Rectal smooth muscle tissue (tissue), 1 donor: ENCODE data around the gene RBM41.
"Not testable (repeated sequence)": the region's sequence is repeated elsewhere in the genome, so short reads cannot be mapped to it uniquely, and the experiment has no call there.

Experiments used
- H3K27ac ChIP-seq: one replicate; pipeline ENCODE4 v1.7.0; 2013; ENCODE audit warnings: low read depth, low read length, inconsistent platforms
- H3K27me3 ChIP-seq: one replicate; pipeline ENCODE4 v1.7.0; 2013; ENCODE audit warnings: low read length; ENCODE audit not compliant: control insufficient read depth, insufficient read depth
- H3K36me3 ChIP-seq: one replicate; pipeline ENCODE4 v1.7.0; 2013; ENCODE audit warnings: low read length; ENCODE audit not compliant: control insufficient read depth, insufficient read depth
- H3K4me1 ChIP-seq: one replicate; pipeline ENCODE4 v1.7.0; 2013; ENCODE audit warnings: low read length; ENCODE audit not compliant: control insufficient read depth, insufficient read depth
- H3K4me3 ChIP-seq: one replicate; pipeline ENCODE4 v1.7.0; 2013; ENCODE audit warnings: low read length
- H3K9ac ChIP-seq: one replicate; pipeline ENCODE4 v1.7.0; 2013; ENCODE audit warnings: low read length

RBM41 gene

DNA sequence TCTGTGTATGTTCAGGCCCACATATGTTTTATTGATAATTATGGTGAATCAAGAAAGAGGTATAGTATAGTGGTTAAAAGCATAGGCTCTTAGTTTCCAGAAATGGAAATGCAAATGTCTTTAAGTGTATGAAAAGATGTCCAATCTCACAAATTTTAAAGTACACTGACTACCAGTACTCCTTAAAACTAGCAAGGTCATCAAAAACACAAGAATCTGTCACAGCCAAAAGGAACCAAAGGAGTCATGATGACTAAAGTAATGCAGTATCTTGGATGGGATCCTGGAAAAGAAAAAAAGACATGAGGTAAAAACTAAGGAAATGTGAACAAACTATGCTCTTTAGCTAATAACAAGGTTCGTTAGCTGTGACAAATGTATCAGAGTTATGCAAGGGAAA is 661 bp upstream of the RBM41 start:
- H3K4me1 ChIP-seq = peaks cover 5% of the 10 kb centered on the region
- H3K36me3 ChIP-seq = no peaks in the 10 kb centered on the region
- no peak overlapping the region for H3K9ac ChIP-seq
- peak overlapping the region; percentile 65 for H3K4me3 ChIP-seq
- H3K27me3 ChIP-seq = no peaks in the 10 kb centered on the region
- H3K27ac ChIP-seq = no peak overlapping the region

DNA sequence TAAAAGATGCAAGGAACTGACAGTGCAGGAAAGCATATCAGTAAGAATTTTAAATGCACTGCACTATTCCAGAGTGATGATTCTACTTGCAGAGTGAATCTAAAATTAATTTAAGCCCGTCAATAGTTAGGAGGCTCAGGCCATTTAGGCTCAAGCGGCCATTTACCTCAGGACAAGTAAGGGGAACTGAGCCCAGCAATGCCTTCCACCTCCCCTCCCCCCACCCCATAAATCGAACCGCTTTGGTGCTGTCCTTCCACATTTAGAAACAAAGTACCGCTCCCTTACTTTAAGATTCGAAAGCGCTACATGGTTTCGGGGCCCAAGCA is 665 bp downstream of the RBM41 start:
- peaks cover 5% of the 10 kb centered on the region for H3K4me1 ChIP-seq
- H3K27me3 ChIP-seq = no peaks in the 10 kb centered on the region
- no peak overlapping the region for H3K9ac ChIP-seq
- H3K27ac ChIP-seq = peak overlapping the region; percentile 21
- peaks cover 2% of the 10 kb centered on the region for H3K36me3 ChIP-seq
- peak overlapping the region; percentile 65 for H3K4me3 ChIP-seq

DNA sequence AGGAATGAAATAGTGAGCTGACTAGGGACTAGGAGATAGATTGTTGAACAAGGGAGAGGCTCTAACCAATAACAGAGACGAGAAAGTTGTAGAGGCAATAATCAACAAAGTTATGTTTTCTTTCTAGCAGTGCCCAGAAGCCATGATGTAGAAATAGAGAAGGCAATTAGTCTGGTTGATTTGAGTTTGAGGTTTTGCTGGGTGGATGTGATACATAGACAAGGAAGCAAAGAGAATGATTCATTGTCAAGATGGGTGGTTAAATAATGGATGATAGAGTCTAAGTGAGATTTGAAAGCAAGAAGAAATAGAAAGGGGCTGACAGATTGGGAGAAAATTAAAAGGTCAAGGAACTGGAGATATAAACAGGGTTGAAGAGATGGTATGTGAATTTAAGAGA is 11.2 kb downstream of the RBM41 start:
- H3K36me3 ChIP-seq = no peaks in the 10 kb centered on the region
- H3K27ac ChIP-seq = no peak overlapping the region
- H3K4me1 ChIP-seq = no peaks in the 10 kb centered on the region
- H3K4me3 ChIP-seq = no peak overlapping the region
- no peak overlapping the region for H3K9ac ChIP-seq
- no peaks in the 10 kb centered on the region for H3K27me3 ChIP-seq

DNA sequence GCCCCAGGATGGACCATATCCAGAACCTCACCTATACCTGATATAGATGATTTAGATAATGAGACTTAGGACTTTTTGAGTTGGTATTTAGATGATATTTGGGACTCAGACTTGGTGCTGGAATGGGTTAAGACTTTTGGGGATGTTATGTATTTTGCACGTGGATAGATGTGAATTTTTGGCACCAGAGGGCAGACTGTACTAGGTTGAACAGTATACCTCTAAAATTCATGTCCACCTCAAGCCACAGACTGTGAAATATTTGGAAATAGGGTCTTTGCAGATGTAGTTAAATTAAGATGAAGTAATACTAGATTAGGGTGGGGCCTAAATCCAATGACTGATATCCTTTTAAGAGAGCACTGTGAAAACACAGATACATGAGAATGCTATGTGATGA is 15.6 kb downstream of the RBM41 start:
- Histone ChIP-seq H3K4me1 (no peaks in the 10 kb centered on the region), H3K27me3 (no peaks in the 10 kb centered on the region), H3K9ac (no peak overlapping the region), H3K4me3 (no peak overlapping the region), H3K36me3 (no peaks in the 10 kb centered on the region), H3K27ac (no peak overlapping the region)

DNA sequence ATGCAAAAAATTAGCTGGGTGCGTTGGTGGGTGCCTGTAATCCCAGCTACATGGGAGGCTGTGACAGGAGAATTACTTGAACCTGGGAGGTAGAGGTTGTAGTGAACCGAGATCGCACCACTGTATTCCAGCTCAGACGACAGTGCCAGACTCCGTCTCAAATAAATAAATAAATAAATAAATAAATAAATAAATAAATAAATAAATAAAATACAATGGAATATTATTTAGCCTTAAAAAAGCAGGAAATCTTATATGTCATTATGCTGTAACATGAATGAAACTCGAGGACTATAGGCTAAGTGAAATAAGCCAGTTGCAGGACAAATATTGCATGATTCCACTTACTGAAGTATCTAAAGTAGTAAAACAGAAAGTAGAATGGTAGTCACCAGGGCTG is 42.5 kb downstream of the RBM41 start:
- H3K4me1 ChIP-seq = no peaks in the 10 kb centered on the region
- no peak overlapping the region for H3K27ac ChIP-seq
- H3K27me3 ChIP-seq = no peaks in the 10 kb centered on the region
- no peak overlapping the region for H3K4me3 ChIP-seq
- no peaks in the 10 kb centered on the region for H3K36me3 ChIP-seq
- no peak overlapping the region for H3K9ac ChIP-seq

DNA sequence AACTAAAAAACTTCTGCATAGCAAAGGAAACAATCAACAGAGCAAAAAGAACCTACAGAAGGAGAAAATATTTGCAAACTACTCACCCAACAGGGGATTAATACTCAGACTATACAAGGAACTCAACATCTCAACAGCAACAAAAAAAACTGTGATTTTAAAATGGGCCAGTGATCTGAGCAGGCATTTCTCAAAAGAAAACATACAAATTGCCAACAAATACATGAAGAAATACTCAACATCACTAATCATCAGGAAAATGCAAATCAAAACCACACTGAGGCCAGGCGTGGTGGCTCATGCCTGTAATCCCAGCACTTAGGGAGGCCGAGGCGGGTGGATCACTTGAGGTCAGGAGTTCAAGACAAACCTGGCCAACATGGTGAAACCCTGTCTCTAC is 60.9 kb downstream of the RBM41 start:
- H3K36me3 ChIP-seq, H3K4me3 ChIP-seq, H3K27ac ChIP-seq, H3K27me3 ChIP-seq, H3K4me1 ChIP-seq, H3K9ac ChIP-seq: not testable (repeated sequence)

DNA sequence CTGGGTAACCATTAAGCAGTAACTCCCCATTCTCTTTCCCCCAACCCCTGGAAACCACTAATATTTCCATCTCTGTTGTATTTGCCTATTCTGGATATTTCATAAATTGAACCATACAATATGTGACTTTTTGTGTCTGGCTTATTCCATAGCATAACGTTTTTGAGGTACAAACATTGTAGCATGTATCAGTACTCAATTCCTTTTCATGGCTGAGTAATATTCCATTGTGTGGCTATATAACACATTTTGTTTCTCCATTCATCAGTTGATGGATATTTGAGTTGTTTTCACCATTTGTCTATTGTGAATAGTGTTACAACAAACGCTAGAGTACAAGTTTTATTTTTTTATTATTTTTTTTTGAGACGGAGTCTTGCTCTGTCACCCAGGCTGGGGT is 63.6 kb downstream of the RBM41 start:
- H3K27ac ChIP-seq = no peak overlapping the region
- no peaks in the 10 kb centered on the region for H3K4me1 ChIP-seq
- no peak overlapping the region for H3K4me3 ChIP-seq
- H3K9ac ChIP-seq = no peak overlapping the region
- no peaks in the 10 kb centered on the region for H3K27me3 ChIP-seq
- no peaks in the 10 kb centered on the region for H3K36me3 ChIP-seq

DNA sequence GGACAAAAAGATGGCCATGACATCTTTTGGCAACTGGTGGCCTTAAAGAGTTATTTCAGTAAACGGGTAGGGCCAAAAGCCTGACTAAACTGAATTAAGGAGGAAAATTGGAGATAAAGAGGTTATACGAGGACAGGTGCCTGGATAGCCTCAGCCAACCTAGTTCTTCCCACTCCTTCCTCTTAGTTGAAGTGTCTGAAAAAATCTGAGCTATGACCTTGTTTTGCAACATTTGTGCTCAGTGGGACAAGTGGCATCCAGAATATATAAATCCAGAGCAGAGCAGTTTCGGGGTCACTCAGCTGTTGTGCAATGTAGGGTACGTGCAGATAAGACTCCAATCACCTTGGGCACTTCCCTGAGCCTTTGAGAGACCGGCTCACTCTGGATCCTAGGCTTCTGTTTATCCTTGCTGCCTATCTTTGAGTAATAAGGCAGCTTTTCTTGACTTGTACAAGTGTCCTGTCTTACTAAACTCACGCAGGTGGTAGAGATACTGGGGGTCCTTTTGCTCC is 68.4 kb downstream of the RBM41 start:
- Histone ChIP-seq H3K36me3 (no peaks in the 10 kb centered on the region), H3K27me3 (no peaks in the 10 kb centered on the region), H3K4me1 (no peaks in the 10 kb centered on the region), H3K4me3 (no peak overlapping the region), H3K9ac (no peak overlapping the region), H3K27ac (no peak overlapping the region)

DNA sequence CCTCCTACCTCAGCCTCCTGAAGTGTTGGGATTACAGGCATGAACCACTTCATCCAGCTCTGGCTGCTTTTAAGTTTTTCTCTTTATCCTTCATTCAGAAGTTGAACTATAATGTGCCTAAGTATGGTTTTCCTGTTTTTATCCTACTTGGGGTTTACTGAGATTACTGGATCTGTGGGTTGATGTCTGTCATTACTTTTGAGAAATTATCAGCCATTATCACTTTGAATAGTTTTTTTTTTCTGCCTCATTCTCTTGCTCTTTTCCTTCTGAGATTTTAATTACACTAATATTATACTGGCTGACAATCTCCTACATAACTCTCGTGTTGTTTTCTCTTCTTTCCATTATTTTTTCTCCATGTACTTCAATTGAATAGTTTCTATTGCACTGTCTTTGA is 71.0 kb downstream of the RBM41 start:
- H3K4me3 ChIP-seq = no peak overlapping the region
- no peak overlapping the region for H3K27ac ChIP-seq
- no peaks in the 10 kb centered on the region for H3K4me1 ChIP-seq
- H3K9ac ChIP-seq = no peak overlapping the region
- H3K27me3 ChIP-seq = no peaks in the 10 kb centered on the region
- H3K36me3 ChIP-seq = no peaks in the 10 kb centered on the region

DNA sequence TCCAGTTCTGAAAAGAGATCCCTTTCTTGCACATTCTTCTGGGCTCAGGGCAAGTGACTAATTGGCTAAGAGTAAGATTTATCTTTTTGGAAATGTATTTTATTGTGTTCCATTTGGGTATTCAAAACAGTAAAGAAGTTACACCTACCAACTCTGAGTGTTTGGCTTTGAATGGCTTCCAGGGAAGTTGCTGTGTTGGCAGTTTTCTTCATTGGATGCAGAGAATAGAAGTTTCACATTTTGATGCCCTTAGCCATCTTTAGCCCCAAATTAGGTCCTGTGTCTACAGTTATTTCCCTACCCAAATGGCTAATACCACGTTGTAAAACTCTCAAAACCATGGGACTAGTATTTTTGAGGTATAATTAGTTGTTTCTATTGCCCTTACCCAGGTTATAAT is 88.9 kb downstream of the RBM41 start:
- no peaks in the 10 kb centered on the region for H3K4me1 ChIP-seq
- no peak overlapping the region for H3K9ac ChIP-seq
- H3K27ac ChIP-seq = no peak overlapping the region
- no peaks in the 10 kb centered on the region for H3K36me3 ChIP-seq
- H3K4me3 ChIP-seq = no peak overlapping the region
- H3K27me3 ChIP-seq = no peaks in the 10 kb centered on the region

DNA sequence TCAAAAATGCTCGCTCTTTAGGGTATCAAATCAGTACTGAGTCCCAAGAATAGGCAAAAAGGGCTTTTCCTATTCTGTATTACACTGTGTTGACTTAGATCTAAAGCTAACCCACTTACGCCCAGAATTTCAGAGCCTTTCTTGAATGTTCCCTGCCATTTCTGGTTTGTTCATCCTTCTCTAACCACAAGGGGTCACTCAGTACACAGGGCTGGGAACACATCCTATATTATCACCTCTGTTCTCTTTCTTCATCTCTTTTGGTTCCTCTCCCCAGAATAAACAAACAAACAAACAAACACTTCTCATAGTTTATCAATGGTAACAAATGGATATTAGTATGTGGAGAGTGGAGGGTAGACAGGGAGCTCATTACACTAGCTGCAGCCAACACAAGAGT is 93.1 kb downstream of the RBM41 start:
- Histone ChIP-seq H3K4me1 (no peaks in the 10 kb centered on the region), H3K9ac (no peak overlapping the region), H3K27me3 (no peaks in the 10 kb centered on the region), H3K4me3 (no peak overlapping the region), H3K36me3 (no peaks in the 10 kb centered on the region), H3K27ac (no peak overlapping the region)

DNA sequence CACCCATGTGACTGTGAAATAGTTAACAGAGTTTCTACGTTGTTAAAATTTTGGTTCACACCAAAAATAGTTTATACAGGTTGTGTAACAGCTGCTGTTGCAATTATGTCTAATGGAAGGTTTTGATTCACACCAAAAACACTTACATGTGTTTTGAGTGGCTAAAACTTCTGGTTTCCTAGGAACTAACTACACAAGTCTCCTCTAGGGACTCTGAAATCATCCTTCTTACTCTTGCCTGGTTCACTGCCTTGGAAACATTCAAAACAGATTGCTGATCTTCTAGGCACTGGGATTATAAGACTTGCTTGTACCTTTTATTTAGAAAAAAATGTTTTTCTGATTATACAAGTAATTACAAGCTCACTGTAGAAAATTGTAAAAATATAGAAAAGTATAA is 103.7 kb downstream of the RBM41 start:
- Histone ChIP-seq H3K36me3 (no peaks in the 10 kb centered on the region), H3K4me1 (no peaks in the 10 kb centered on the region), H3K27ac (no peak overlapping the region), H3K9ac (no peak overlapping the region), H3K4me3 (no peak overlapping the region), H3K27me3 (no peaks in the 10 kb centered on the region)
